Activated CD4-positive, alpha-beta T cell treated with anti-CD3 and anti-CD28 coated beads for 4 hours (primary cell): Measurements from ENCODE around the gene LEKR1.
A peak's percentile ranks its signal among the peaks of the same experiment; 100 is the strongest.
"Not testable (repeated sequence)": the region's sequence is repeated elsewhere in the genome, so short reads cannot be mapped to it uniquely, and the experiment has no call there.

ENCODE experiments used
- DNase-seq, 2 donors: peaks; one replicate each; pipeline ENCODE4 v3.0.0-alpha.2; 2020

The LEKR1 gene

DNA sequence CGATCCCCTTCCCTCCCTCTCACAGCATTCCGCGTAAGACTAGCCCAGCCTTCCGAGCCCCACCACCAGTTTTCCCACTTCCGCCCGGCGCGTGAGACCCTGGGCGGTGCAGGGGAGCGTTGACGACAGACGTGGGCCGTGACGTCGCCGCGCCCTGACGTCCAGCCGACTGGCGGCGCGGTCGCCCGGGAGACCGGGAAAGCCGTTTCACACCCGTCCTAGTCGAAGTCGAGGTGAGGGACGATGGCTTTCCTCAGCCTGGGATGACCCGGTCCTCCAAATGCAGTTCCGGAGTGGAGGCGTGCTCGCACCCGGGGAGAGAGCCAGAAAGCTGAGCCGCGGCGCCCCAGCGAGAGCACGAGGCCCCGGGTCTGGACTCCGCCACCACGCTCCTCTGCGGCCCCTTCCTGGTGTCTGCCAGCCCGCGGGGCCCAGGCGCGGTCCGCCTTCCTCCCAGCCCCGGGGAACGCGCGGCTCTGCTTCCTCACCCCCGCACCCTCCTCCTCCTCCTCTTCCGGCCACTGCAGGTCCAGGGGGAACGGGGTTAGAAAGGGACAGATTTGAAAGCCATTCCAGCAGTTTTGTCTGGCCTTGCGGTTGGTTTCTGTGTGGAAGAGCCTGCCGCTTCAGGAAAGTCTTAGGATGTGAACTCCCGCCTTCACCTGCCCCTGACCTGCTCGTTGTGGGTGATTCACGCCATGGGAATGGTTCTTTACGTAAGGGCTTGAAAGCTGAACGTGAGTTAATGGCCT is at the start of gene LEKR1:
TSS of gene LEKR1 (plus strand) at position 210 of the 752 bp plus-strand sequence. CDS start 2,977 bp downstream, outside the sequence.
- peak; percentile 58 to 67 for DNase-seq

DNA sequence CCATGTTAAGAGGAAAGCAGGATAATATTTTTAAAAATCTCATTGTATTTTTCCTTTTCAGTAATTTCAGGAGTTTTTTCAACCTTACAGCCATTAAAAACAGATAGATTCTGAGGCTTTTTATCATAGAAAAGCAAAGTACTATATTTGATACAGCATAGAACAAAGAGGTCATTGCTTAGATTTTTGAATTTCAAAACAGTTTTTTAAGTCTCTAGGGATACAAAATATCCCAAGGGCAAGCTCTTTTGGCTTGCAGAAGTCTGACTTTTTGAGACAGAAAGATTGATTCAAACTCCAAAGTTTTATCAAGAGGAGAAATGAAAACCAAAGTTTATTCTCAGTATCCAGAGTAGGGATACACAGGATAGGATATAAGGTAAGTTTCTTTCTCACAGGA is 49.3 kb upstream of the LEKR1 start:
- no peak for DNase-seq

DNA sequence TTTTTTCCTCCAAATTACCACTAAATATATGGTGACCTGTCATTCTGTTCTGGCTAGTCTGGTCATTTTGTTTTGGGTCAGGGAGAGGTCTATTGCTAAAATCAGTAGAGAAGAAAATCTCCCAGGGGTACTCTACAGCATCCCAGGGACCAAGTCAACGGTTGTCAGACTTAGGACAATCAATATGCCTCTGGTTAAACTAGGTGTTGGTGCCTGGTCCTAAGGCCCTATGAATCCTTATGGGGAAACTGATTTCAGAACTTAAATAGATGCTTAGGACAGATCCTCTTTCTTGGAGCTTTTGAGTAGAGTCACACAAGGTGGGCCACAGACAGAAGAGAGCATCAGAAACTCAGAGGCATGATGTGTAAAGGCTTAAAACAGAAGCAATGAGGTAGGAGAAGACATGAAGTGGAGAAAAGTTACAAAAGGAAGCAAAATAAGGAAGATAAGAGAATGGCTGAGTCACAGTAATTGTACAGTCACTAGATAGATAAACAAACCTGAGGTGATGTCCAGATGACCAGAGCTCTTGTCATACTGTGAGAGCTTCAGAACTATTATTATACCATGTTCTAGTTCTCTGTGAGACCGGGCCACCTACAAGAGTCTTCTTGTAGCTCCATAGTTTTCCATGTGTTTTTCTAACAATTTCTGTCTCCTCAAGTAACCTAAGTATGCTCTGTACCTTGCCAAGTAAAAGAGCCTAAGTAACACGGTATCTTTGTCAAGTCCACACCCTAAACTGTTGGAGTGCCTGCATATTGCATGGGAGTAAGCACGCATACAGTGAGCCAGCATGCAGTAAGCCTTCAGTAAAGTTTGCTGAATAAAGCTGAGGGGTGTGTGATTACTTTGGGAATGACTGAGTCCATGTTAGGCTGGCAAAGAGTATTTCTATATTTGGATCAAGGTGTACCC is 44.6 kb upstream of the LEKR1 start:
- DNase-seq = no peak

DNA sequence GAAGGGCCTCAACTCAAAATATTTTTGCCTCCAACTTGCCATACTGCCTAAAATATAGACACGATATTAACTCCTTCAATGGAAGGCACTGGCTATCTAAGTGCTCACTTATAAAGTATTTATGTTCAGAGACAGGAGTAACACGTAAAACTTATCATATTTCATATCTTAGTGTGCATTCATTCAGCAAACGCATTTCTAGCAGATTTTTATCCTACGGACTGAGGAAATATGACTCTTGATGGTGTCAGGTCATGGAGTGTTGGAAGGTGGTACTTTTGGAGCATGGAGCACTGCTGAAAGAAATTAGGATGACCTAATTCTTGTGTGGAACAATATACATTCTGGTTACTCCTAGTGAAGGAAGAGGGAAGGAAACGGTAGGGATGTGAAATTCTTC is 43.8 kb upstream of the LEKR1 start:
- no peak for DNase-seq

DNA sequence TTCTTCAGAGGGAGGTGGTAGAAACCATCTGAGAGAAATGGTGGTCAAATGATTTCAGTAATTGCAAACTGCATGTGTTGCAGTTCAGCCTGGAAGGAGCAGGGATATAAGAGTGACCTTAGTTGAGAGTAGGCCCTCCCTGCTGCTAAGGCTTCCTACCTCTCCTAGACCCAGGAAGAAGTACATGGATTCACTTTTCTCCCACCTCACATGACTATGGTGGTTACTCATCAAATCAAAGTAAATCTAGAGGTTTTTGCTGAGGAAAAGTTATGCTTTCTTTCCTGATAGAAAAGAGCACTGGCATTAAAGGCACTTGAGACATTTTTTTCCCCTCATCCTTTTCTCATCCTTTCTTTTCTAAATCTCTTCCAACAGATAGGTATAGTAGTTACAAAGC is 43.2 kb upstream of the LEKR1 start:
- DNase-seq = no peak

DNA sequence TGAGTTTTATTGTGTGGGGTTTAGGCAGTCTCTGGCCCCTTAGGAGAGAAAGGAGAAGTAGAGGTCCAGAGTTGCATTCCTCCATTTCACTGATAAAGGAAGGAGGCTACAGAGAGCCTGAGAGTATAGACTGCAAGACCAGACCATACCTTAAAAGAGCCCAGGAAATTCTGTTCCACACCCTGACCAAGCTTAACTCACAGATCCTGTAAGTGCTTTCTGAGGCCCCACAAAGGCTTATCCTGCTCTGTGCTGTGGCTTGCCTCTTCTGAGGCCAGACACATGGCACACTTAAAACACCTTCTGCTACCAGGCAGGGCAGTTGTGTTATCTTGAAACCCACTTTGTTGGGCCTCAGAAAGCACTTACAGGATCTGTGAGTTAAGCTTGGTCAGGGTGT is 39.2 kb upstream of the LEKR1 start:
- no peak for DNase-seq

DNA sequence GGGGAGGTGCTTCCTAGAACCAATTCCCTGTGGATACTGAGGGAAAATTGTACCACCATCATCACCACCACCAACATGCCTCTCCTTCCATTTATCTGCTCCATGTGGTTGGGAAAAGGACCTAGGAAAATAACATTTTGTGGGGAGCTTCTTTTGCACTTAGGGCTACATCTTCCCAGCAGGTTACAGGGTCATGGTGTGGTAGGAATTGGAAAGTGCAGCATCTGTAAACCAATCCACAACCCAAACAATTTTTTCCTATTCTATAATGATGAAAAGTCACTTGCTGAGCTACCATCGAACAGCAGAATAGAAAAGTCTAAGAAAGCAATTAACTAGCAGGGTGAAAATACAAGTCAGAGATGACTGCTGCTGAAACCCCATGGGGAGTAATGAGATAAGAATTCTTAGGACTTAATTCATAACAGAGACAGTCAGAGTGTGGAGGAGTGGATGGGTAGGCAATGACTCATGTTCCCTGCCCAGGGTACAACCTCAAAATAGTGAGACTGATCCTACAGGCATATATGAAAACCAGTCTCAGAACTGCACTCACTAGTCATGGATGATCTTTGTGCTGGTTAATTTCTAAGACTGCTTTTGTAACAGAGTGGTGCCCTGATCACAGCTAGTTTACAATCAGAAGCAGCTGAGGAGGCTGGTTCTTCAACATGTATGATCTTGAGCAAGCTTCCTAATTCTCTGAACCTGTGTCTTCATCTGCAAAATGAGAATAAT is 38.1 kb upstream of the LEKR1 start:
- DNase-seq = no peak

DNA sequence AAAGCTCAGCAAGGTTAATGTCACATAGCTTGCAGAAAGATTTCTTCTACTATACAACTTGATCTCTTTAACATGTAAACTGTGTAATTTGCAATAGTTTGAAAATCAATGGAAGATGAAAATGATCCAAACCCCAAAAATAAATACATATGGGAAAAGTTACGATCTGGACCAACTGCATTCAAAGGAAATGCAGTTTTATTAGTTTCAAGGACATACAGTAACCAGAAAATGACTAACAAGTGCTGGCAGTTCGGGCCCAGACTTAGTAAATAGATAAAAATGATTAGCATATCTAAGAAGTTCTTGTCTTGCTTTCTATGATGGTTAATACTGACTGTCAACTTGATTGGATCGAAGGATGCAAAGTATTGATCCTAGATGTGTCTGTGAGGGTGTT is 37.3 kb upstream of the LEKR1 start:
- no peak for DNase-seq

DNA sequence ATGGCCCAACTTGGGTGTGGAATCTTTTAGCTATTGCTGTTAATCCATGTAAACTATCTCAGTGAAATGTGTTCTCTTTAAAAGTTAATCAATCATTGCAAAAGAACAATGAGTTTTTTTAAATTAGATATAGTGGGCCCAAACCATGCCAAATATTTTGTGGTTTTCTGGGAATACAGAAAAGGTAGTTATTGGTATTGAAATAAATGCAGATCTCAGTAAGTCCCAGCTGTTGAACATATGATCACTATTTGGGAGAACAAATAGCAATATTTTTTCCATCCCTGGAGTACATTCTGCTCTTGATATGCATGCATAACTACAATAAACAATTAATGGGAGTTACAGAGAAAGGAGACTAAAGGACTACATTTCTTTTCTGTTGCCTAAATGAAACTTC is 36.0 kb upstream of the LEKR1 start:
- DNase-seq = no peak

DNA sequence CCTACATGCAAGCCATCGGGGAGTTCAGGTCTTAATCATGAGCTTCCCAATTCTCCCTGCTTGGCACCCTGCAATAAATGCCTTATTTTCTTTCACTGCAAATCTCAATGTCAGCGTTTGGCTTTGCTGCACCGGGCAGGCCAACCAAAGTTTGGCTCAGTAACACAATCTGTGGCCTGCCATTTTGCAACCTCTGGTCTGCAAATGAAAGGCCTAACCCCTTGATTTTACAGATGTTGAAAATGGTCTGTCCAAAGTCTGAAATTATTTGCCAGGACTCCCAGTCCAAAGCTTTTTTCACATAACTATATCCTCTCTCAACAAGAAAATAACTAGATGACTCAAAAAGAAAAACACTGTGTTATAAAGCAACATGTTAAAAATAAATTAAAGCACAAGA is 34.0 kb upstream of the LEKR1 start:
- no peak for DNase-seq

DNA sequence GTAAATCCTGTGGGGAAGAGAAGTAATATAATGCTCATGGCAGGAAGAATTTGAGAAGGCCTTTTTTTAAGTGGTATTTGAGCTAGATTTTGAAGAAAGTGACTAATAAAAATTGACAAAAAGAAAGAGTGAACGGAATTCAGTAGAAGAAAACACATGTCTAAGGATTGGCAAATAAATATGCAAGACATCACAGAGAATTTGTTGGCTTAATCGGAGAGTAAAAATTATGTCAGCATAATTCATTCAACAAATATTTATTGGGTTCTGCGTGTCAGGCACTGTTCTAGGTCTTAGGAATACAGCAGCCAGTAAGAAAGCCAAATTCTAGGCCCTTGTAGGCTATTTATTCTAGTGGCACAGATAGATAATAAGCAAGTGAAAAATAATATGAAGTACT is 33.6 kb upstream of the LEKR1 start:
- DNase-seq = no peak

DNA sequence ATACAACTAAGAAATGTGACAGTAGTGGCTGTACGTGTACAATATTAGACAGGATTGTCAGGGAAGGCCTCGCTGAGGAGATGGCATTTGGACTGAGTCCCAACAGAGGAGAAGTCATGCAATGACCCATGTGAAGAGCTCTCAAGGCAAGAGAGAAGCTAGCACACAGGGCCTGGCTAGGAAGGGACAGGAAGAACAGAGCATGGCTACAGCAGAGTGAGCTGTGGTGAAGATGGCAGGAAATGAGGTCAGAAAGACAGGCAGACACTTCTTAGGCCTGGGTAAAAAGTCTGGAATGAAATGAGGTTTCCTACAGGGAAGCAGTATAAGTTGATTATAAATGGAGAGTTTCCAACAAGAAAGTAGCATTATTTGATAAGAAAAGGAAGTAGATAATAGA is 33.2 kb upstream of the LEKR1 start:
- no peak for DNase-seq

DNA sequence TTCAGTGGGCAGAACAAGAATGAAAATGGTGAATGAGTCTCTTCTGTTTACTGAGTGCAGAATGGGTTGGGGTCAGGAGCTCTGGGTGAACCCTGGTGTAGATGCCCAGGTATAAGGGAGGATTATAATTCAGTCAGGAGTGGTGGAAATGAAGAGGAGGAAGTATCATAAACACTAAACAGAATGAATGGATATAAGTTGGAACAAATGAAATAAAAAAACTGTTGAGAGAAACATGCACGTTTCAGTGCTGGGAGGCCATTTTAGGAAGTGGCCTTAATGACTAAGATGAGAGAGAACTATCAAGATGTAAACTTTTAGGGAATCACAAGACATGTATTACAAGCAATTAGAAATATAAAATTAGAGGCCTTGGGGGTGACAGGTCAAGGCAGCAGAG is 32.8 kb upstream of the LEKR1 start:
- no peak for DNase-seq

DNA sequence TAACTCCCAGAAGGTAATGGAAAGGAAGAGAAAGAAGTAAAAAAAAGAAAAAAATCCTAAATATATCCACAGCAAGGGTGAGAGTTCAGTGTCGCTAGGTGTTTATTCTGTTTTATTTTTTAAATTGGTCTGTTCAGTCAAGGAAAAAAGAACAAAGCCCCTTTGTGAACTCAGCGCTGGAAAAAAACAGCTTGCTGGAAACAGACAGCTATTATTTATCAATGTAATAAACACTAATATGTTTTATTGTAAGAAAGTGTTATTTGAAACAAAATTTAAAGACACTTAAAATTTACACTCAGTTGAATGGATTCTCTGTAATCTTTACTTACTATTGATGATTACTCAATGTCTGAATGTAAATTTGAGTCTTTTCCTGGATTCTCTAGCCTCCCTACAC is 32.3 kb upstream of the LEKR1 start:
- DNase-seq = no peak

DNA sequence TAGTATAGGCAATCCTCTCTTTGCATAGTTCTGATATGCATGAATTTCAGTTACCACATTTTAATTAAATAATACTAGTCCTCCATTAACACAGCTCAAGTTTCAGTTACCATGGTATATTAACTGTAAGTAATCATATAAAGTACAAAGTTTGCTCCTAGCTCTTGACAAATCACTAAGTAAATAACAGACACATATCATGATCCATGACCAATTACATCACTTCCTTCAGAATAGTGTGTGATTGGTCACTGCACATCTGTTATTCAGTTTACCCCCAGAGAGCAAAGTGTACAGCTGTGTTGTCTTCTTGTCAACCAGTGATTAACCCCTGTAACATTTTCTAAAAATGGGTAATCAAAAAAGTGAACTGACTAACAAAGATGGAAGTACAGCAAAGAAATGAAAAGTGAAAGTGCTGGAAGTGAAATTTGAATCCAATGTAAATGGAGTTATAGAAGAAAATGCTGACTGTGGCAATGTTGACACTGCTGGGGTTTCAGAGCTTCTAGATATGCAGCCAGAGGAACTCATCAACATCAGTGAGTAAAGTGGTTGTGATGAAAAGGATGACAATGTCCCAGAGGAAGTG is 30.2 kb upstream of the LEKR1 start:
- no peak for DNase-seq

DNA sequence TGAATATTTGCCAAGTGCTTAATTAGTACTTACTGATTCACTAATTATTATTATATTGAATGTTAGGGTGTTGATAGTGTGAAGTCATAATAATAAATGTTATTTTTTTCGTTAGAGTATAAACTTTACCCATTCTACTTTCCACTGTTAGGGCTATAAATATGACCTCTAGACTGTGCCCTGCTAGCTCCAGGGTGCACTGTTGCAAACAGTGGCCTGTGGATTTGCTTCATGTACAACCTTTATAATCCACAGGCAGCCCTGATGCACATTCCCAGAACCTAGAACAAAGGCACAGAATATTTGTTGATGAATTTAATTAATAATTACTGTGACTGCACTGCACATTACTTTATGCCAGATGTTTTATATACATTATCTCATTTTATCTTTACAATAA is 28.8 kb upstream of the LEKR1 start:
- no peak for DNase-seq

DNA sequence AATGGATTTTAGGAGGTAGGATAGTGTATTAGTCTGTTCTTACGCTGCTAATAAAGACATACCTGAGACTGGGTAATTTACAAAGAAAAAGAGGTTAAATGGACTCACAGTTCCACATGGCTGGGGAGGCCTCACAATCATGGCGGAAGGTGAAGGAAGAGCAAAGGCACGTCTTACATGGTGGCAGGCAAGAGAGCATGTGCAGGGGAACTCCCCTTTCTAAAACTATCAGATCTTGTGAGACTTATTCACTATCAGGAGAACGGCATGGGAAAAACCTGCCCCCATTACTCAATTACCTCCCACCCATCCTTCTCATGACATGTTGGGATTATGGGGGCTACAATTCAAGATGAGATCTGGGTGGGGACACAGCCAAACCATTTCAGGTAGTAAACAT is 25.9 kb upstream of the LEKR1 start:
- DNase-seq = not testable (repeated sequence)

DNA sequence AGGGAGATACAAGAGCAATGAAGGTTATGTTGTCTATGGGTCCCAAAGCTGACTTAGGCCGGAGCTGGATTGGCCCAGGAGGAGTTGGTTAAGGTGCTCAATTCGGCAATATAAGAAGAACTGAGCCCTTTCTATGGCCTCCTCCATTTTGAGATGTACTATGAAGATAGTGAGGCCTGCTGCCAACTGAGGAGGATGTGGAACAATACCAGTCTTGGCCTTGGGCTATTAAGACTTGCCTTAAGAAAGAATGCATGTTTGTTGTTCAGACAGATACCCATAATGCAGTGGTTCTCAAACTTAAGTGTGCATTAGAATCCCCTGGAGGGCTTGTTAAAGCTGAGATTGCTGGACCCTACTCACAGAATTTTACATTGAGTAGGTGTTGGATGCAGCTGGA is 24.4 kb upstream of the LEKR1 start:
- DNase-seq = no peak

DNA sequence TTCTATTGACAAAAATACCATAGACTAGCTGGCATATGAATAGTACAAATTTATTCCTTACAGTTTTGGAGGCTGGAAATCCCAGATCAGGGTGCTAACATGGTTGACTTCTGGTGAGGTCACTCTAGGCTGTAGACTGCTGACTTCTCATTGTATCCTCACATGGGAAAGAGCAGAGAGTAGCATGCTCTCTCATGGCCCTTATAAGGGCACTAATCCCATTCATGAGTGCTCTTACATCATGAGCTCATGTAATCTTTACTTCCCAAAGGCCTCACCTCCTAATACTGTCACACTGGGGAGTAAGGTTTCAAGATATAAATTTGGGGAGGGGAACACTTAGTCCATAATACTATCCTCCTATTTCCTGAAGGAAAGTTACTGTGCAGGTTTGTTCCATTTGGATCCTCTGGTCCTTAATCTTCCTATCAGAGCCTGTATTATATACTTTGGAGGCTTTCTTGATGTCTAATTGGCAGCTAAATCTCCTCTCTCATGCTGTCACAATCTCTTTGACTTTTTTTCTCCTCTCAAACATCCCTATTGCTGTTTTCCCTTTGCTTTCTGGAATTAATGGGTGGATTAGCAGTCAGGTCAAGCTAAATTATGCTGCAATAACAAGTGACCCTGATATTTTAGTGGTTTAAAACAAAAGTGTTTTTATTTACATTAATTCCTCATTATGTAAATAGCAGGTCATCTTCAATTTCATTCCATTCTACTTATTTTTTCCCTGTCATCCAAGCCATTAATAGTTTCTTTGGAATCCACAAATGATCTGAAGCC is 23.1 kb upstream of the LEKR1 start:
- DNase-seq = no peak

DNA sequence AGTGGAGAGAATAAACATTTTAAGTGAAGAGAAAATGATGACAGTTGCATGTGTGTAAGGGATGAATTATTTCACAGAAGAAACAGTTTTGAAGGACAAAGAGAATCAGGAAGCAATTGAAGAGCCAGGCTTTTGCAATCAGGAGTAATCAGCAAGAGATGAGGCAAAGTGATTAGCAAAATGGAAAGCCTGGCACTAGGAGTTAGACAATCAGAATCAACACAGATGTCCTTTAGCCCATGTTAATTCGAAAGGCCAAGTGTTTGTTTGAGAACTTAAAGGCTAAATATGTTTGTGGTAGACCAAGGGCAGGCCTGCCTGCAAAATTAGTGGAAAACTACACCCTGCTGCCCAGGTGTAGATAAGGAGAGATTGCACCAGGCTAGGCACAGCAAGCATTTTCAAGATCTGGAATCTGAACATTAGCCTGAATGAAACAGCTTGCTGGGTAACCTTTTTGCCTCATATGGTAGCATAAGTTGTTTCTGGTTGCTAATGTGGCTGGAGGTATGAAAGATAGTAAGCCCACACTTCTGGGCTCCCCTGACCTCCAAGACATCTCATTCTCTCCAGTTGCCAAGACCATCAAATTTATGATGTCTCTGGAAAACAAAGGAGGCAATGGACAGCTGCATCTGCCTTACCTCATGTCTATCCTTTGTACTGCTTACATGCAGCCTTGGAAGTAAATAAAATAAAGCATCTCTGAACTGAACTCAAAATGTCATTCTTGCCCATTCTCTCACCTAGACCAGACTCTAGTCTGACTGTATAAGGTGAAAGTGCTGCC is 22.0 kb upstream of the LEKR1 start:
- DNase-seq = no peak

DNA sequence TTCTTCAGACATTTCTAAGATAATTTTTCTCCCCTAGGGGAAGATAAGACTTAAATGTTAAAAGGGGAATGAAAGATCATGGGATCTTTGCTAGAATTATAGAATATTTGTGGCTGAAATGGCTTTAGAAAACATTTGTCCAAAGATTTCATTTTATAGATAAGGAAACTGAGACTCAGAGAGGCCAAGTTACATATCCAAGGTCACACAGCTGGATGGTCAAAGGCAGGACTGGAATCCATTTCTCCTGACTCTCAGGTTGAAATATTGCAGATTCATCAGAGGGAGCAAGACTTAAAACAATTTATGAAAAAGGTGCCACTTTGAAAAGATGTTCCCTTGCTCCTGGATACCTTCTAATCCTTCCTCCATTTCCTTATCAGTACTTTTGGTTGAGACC is 19.5 kb upstream of the LEKR1 start:
- DNase-seq = no peak

DNA sequence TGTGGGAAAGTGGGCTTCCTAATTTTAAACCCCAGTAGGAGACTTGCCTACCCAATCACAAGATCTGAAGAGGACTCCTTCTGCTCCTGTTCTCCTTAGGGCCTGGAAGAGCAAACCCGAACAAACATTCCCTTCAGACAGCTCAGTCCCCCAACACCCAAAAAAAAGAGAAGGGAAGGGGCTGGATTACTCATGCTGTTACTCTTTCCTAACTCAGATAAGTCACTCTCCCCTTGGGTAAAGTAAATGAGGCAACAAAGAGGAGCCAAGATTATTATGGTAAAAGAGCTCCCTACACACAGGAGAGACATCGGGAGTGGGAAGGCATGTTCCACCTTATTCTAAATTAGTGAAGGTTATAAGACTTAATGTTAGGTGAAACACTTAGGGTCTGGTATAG is 18.1 kb upstream of the LEKR1 start:
- DNase-seq = no peak
